ENCODE measurements around the gene CD2AP.
"Not testable (repeated sequence)": the region's sequence is repeated elsewhere in the genome, so short reads cannot be mapped to it uniquely, and the experiment has no call there.

CD2AP gene

DNA sequence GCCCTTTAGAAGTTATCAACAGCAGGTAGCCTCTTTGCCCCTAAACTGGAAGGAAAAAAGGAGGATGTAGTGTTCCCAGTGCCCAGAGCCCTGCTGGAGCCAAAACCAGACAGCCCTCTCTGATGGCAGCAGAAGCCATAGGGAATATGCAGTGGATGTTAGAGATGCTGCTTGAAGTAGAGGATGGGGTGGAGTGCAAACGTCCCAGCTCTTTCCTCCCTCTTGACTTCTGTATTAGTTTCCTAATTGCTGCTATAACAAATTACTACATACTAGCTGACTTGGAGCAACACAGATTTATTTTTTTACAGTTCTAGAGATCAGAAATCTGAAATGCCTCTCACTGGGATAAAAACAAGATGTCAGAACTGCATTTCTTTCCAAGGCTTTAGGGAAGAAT is 12.5 kb upstream of the CD2AP start:
- DNase-seq, result no peak

DNA sequence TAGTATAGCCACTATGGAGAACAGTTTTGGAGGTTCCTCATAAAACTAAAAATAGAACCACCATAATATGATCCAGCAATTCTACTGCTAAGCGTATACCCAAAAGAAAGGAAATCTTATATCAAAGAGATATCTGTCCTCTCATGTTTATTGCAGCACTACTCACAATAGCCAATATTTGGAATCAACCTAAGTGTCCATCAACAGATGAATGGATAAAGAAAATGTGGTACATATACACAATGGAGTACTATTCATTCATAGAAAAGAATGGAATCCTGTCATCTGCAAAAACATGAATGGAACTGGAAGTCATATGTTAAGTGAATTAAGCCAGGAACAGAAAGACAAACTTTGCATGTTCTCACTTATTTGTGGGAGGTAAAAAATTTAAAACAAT is 5.7 kb upstream of the CD2AP start:
- no peak for DNase-seq

DNA sequence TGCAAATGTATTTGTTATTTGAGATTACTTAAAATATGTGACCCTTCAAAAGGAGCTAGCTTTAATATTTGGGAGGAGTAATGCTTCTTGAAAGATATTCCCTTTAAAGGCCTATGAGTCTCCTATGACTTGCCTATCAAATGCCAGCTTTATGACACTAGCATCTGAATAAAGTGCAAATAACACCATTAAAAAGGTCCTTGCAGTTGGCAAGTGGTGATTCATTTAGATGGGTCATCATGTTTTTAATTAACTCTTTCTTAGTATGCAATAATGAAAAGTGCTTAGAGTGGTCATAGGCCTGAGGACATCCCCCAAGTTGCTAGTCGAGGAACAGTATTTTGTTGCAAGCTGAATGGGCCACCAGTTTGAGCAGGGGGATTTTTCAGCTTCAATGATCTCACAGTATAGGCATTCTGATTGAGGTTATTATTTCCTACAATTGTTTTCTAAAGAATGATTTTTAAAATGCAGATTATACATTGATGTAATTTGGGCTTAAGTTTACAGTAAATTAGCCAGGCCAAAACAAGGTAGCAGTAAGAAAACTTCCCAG is 3.7 kb upstream of the CD2AP start:
- DNase-seq, result no peak

DNA sequence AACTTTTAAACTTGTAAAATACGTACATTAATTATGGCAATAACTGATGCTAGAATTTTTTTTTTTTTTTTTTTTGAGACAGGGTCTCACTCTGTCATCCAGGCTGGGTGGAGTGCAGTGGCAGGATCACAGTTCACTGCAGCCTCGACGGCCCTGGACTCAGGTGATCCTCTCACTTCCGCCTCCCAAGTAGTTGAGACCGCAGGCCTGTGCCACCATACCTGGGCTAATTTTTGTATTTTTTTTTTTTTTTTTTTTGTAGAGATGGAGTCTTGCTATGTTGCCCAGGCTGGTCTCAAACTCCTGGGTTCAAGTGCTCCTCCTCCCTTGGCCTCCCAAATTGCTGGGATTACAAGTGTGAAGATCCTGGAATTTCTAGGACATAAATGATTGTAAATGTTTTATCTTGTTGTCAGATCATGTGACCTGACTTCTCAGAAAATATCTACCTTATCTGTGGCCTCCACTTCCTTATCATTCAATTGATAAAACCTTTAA is 2.2 kb upstream of the CD2AP start:
- no peak for DNase-seq

DNA sequence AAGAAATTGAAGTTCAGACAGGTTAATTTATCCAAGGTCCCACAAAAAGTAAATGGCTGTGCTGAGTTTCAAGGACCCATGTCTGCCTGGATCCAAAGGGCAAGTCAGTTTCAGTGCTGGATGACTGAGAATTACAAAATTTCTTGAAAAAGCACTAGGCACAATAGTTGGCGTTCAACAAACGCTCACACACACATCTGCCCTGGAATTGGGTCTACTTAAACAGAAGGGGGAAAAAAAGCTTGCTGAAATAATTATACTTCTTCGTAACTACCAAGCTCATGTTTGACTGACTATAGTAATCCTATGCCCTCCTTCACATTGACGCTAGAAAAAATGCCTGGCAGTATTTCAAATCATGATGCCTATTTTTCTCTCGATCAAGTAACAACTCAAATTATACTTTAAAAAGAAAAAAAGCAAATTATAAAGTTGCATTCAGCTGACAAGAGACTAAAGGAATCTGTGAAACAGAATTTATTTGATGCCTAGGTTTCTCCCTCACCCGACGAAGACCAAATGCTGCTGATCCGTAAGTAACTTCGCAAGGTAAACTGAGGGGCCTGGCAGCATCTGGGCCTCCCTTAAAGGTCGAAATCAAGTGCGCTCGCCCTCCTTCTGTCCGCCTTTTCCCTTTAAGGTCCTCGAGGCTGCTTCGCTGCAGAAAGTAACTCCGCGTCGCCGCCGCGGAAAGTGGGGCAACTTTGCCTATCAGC is 650 bp upstream of the CD2AP start:
- DNase-seq, result no peak

DNA sequence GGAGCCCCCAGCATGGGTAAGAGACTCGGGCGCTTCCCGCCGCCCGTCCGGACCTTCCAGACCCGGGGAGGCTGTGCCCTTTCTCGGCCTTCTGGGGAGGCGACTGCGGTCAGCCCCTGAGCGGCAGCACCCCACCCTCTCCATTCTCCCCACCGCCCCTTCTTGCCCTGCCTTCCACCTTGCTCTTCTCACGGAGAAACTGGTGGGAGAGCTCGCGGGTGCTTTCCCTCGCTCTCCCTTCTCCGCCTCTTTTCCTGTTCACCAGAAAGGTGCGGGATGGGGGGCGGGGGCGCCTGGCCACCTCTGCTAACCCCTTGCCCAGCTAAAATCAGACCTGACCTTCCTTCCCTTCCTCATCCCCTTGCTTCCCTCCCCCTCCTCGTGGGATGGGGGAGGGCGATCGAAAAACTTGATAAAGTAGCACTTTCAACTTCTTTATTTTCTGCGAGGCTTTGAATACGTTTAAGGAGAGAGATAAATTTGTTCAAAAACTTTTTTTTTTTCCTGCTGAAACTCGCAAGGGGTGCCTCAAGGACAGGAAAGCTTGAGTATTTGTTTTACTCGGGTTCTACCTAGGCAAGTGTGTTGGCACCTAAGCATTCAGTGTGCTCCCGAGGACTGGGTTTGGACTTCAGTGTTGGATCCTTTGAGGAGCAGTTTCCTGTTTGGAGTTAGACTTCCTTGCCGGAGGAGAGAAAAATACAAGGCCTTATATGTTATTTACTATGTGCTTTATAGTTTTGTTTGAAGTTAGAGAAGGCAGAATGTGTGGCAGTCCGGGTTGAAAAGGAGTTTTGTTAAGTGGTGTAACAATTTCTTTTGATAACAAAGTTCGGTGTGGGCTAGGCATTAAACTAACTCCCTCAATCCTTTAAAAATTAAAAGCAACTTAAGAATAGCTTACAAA is 897 bp downstream of the CD2AP start:
- DNase-seq, result no peak

DNA sequence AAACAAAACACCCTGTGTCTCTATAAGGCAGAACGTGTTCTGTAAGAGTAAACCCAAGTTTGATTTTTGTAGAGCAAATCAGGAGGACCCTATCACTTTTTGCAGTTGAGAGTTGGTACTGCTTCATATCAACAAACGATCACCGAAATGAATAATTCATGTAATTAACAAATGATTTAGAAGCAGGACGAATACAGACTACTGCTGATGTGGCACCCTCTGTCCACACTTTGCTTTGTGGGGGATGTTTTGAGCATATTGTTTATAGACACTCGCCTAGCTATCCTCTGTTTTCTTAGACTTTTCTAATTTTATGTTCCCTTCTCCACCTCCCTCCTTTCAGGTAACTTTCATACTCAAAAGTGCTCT is 1.5 kb downstream of the CD2AP start:
- no peak for DNase-seq

DNA sequence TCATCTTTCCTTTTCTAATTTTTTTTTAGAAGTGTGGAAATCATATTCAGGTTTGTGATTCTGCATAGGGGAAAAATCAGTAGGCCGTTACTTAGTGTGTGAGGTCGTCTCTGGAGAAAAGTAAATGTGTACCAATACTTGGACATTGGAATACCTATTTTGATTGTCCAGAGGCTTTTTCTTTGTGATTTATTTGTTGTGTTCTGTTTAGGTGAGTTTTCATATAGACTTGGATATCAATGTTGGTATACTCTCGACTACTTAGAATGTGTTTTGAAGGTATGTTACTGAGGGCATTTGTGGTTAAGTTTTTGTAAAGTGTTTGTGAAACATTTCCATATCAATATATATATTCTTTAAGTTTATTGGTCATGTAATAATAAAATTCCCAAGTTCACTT is 2.3 kb downstream of the CD2AP start:
- DNase-seq, result no peak

DNA sequence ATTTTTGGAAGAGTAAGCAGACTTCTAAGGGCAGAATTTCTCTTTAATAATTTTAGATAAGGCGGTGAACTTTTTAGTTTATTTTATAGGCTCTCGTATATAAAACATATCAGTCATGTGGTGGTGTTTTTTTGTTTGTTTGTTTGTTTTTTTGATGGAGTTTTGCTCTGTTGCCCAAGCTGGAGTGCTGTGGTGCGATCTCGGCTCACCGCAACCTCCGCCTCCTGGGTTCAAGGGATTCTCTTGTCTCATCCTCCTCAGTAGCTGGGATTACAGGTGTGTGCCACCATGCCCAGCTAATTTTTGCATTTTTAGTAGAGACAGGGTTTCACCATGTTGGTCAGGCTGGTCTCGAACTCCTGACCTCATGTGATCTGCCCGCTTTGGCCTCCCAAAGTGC is 3.6 kb downstream of the CD2AP start:
- DNase-seq, result not testable (repeated sequence)

DNA sequence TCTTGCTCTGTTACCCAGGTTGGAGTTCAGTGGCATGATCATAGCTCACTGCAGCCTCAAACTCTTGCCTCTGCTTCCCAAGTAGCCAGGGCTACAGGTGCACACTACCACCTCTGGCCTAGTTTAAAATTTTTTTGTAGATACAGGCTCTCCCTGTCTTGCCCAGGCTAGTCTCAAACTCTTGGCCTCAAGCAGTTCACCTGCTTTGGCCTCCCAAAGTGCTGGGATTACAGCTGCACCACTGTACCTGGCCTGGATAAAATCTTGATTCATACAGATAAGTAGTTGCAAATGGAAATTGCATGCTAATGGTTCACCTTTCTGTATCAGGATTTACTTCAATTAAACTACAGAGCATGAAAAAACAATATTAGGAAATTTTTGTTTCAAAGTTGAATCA is 4.2 kb downstream of the CD2AP start:
- no peak for DNase-seq

DNA sequence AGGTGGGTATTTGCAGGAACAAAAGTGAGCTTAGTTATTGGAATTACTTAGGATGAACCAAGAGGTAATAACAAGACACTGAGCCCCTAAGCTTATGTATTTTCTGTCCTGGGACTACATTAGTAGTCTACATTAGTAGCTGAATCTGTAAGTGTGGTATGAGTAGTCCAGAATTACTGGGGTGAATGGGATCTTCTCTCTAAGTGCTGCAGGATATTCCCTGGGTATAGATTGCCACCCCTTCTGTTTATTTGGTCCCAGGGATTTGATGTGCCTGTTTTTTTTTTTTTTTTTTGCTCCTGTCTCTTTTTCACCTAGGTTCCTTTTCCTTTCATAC is 5.9 kb downstream of the CD2AP start:
- no peak for DNase-seq

DNA sequence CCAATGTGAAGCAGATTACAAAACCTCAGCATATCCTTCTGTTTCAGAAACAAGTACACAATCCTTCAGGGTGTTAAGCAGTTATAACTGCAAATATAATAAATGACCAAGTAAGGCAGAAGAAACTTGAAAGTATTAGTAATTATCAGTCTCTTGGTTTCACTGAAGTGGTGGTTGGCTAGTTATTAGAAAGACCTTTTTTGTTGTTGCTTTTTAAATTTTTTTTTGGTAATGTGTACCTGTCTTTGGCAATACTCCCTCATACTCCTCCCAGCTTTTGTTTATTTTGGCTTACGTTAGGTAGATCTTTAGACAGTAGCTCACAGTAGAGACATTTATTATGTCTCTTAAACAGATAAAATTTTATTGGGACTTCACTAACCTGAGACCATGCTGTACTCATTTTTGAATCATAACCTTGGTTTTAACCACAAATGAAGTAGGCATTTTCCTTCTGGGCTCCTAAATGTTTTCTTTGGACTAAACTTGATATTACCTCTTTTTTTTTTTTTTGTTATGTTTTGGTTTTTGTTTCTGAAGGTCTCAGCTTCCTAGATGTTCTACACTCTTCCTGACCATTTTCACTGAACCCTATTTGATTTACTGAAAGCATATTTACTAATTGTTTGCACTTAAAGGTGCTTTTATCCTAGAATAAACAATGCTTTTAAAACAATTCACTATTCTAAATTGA is 6.4 kb downstream of the CD2AP start:
- DNase-seq, result no peak

DNA sequence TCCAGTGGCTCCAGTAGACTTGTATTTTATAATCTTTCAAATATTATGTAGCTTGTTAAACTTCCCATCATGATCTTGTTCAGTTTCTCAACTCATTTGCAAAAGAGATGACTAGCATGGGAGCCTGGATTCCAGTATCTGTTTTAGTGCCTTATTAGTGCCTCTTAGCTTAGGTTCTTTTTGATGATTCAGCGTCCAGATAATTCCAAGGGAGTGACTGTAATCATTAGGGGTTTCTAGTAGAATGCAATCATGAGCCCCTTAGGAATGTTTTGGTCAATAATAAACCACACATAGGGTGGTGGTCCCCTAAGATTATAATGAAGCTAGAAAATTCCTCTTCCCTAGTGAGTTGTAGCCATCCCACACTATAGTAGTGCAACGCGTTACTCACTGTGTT is 7.0 kb downstream of the CD2AP start:
- no peak for DNase-seq

DNA sequence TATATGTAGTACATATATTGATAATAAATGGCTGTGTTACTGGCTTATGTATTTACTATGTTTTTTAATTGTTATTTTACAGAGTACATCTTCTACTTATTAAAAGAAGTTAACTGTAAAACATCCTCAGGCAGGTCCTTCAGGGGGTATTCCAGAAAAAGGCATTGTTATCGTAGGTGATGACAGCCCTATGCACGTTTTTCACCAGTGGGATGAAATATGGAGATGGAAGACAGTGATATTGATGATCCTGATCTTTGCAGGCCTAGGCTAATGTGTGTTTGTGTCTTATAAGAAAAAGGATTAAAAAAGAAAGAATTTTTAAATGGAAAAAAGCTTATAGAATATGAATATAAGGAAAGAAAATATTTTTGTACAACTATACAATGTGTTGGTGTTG is 7.5 kb downstream of the CD2AP start:
- DNase-seq, result no peak

DNA sequence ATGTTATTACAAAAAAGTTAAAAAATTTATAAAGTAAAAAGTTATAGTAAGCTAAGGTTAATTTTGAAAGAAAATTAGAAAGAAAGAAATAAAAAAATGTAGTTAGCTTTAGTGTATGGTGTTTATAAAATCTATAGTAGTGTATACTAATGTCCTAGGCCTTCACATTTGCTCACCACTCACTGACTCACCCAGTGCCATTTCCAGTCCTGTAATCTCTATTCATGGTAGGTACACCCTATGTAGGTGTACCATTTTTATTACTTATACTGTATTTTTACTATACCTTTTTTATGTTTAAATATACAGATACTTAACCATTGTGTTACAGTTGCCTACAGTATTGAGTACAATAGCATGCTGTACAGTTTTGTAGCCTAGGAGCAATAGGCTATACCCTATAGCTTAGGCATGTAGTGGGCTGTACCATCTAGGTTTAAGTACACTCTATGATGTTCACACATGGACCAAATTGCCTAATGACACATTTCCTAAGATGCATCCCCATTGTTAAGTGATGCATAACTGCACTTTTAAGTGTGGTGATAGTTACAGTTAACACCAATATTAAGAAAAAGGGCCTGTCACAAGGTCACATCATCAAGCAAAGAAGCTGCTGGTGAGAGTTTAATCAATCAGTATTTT is 8.0 kb downstream of the CD2AP start:
- DNase-seq, result no peak

DNA sequence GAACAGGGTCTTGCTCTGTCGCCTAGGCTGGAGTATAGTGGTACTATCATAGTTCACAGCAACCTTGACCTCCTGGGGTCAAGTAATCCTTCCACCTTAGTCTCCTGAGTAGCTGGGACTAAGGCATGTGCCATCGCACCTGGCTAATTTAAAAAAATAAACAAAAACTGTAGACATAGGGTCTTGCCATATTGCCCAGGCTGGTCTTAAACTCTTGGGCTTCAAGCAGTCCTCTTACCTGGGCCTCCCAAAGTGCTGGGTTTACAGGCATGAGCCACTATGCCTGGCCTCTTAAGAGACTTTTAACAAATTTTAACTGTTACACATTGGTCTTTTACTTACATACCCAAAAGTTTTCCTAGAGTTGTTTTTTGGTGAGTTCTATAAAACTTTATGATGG is 12.4 kb downstream of the CD2AP start:
- DNase-seq, result no peak

DNA sequence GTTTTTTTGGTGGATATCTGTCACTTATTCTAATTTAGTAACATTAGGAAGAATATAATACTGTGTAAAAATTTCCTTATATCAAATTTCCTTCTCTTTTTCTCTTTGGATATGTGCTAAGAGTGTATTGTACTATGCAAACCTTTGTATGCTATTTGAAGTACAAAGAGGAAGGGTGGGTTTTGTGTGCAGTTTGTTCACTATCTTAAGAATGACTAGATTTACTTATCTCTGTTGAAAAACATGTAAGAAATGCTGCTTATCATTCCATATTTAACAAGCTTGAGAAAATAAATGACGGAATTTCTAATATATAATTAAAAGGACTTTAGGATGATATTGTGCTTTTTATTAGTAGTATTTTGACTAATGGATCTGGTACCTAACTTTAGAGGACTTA is 13.1 kb downstream of the CD2AP start:
- DNase-seq, result no peak

DNA sequence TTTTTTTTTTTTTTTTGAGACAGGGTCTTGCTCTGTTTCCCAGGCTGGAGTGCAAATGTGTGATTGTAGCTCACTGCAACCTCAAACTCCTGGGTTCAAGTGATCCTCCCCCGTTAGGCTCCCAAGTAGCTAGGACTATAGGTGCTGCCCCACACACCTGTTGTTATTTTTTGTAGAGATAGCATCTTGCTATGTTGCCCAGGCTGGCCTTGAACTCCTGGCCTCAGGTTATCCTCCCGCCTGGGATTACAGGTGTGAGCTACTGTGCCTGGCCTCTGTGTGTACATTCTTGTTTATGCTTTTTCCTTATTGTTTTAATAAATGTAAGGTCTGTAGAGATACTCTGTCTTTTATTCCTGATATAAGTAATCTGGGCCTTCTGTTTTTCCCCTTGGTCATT is 14.8 kb downstream of the CD2AP start:
- DNase-seq, result no peak

DNA sequence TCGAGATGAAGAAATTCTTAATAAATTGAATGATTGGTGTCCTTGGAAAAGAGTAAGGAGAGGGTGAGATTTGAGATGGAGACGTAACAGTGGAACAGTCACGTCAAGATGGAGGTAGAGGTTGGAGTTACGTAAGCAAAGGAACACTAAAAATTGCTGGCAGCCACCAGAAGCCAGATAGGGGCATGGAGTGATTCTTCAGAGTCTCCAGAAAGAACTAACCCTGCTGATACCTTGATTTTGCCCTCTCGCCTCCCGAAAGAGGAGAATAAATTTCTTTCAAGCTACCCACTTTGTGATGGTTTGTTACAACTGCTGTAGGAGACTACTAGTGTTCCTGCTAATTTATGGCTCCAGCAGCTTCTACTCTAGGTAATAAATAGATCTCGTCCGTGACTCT is 17.6 kb downstream of the CD2AP start:
- DNase-seq, result no peak

DNA sequence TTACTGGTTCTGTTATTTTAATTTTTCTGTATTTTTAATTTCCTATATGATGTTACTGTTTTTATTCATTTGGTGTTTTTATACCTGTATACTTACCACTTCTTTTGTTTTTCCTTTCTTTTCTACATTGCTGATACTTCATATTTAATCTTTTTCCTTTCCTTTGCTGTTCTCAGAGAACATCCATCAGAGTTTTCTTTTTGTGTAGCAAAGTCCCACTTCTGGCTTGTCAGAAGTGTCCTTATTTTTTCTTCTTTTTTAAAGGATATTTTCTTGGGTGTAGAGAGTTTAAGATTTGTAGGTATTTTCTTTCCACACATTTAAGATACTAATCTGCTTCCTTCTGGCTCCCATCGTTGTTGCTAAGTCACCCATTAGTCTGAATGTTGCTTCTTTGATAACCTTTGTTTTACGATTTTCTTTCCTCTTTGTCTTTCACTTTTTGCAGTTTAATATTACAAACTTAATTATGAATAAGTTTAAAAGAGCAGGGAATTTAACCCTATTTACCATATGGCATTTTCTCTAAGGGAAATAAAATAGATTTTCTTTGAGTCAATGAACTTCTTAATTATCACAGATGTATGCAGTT is 18.5 kb downstream of the CD2AP start:
- DNase-seq, result no peak

DNA sequence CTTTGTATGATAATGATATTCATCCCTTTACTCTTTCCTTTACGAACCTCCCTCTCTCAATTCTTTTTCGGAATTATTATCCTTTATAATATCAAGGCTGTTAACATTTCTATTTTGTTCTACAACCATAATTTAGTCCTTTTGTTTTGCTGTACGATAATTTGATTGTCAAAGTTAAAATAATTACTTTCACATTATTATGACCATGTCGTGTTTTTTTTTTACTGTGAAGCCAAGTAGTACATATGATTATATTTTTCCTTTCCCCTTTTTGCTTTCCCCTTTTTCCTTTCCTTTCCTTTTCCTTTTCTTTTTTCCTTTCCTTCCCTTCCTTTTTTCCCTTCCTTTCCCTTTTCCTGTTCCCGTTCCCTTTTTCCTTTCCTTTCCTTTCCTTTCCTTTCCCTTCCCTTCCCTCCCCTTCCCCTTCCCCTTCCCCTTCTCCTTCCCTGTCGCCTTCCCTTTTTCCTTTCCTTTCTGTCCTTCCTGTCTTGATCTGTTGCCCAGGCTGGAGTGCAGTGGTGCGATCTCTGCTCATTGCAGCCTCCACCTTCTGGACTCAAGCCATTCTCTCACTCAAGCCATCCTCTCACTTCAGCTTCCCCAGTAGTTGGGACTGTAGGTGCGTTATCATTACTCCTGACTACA is 19.5 kb downstream of the CD2AP start:
- DNase-seq, result no peak

DNA sequence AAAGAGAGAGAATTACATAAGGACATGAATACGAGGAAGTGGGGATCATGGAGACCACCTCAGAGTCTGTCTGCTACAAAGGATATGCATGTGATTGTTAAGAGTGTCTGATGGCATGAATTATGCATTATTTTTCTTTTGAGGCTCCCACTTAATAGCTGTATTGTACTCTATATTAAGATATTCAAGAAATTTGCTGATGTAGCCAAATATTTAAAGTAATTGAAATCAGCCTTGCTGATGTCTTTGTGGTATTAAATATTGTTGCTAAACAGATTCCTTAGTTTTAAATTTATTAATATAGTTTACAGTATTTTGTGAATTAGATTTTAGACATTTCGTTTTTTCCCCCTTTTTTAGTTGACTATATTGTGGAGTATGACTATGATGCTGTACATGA is 25.3 kb downstream of the CD2AP start:
- no peak for DNase-seq

Data from CD4-positive, alpha-beta T cell treated with Interleukin-6 for 4 hours (primary cell).